ENCODE measurements around the gene LPCAT2. TPM values are rescaled to one million over a fixed set of nuclear protein-coding genes. Genes with fewer than 3 reads are reported as not detected.
A peak's percentile ranks its signal among the peaks of the same experiment; 100 is the strongest.

The LPCAT2 gene
- polyA plus RNA-seq, 2 of the 4 experiments (the other 2 are of a cell fraction) = 8.0 to 16.3 TPM

GRCh38 chr16:55570159-55570558, 61.3 kb downstream of the LPCAT2 start:
- WGBS (ENCODE audit: missing lambda C conversion rate) = 66% methylated on average over 5 of the region's 5 CpGs
- H3K4me1 ChIP-seq = no peaks in the 10 kb centered on the region
- DNase-seq (ENCODE audit: low read depth in 1 of 2, low spot score in 1 of 2) = no peak
- no peak overlapping the region for H3K27ac ChIP-seq
- POLR2A ChIA-PET = no interaction called here
- H3K4me2 ChIP-seq = no peak overlapping the region
- TF ChIP-seq HES2 (IDR thresholded peaks at IDR 0.05) = no peak
- TF ChIP-seq ELK1 (IDR thresholded peaks at IDR 0.05; ENCODE audit: low read depth, low read length) = no peak
- TF ChIP-seq CEBPB (IDR thresholded peaks at IDR 0.05) = no peak
- no peak for TF ChIP-seq RAD21 (conservative IDR thresholded peaks at IDR 0.05 in 1 of 2, IDR thresholded peaks at IDR 0.05 in 1 of 2)
- no peak for TF ChIP-seq FOSB (CRISPR knock-in tag; IDR thresholded peaks at IDR 0.05)
- TF ChIP-seq BCL3 (IDR thresholded peaks at IDR 0.05) = no peak
- no peak for TF ChIP-seq POLR2A (IDR thresholded peaks at IDR 0.05; ENCODE audit: low read length)
- CTCF ChIA-PET = no interaction called here
- no peak for ATAC-seq
- FAIRE-seq = no peak
- H3K4me3 ChIP-seq = no peak overlapping the region
- H3K9me3 ChIP-seq = no peaks in the 10 kb centered on the region

- no peak overlapping the region for H3K4me3 ChIP-seq
- H3K27ac ChIP-seq = no peak overlapping the region
- no peak for ATAC-seq
- TF ChIP-seq EHF (CRISPR knock-in tag; IDR thresholded peaks at IDR 0.05) (no peak), USF2 (IDR thresholded peaks at IDR 0.05) (no peak), KDM5A (IDR thresholded peaks at IDR 0.05) (no peak), CEBPB (IDR thresholded peaks at IDR 0.05) (peak in 1 of 2 experiments; percentile 18; a peak in 1 of 4 replicates), RFX5 (IDR thresholded peaks at IDR 0.05) (no peak), CHD4 (IDR thresholded peaks at IDR 0.05; ENCODE audit: borderline replicate concordance) (no peak)
- no peaks in the 10 kb centered on the region for H3K9me3 ChIP-seq
- FAIRE-seq = no peak
- 63% methylated on average over 1 of the region's 1 CpG for WGBS (ENCODE audit: missing lambda C conversion rate)
- DNase-seq (ENCODE audit: low read depth in 1 of 2, low spot score in 1 of 2) = no peak
- ChIA-PET POLR2A (no interaction called here), CTCF (interaction anchor here (1.2 kb wide), 1 partner anchor 106 kb away, joined by 6 read pairs; no protein-coding TSS in a partner anchor)
- no peaks in the 10 kb centered on the region for H3K4me1 ChIP-seq
- no peak overlapping the region for H3K4me2 ChIP-seq
Measured at GRCh38 chr16:55571191-55571897, 62.5 kb downstream of the LPCAT2 start.

GRCh38 chr16:55572439-55572838, 63.6 kb downstream of the LPCAT2 start:
- FAIRE-seq (no peak), DNase-seq (ENCODE audit: low read depth in 1 of 2, low spot score in 1 of 2) (peak in 1 of 2 experiments; percentile 46), ATAC-seq (peak in 1 of 2 experiments; percentile 24; a peak in 1 of 6 replicates)
- no peak for TF ChIP-seq ATOH8 (CRISPR knock-in tag; IDR thresholded peaks at IDR 0.05; ENCODE audit: low read depth)
- TF ChIP-seq HMGXB4 (CRISPR knock-in tag; IDR thresholded peaks at IDR 0.05; ENCODE audit: borderline replicate concordance) = no peak
- no peak for TF ChIP-seq BHLHE40 (IDR thresholded peaks at IDR 0.05; ENCODE audit: low read depth, low read length)
- TF ChIP-seq POLR2AphosphoS2 (conservative IDR thresholded peaks at IDR 0.05; ENCODE audit: low read length) = no peak
- TF ChIP-seq PHF8 (IDR thresholded peaks at IDR 0.05; ENCODE audit: borderline replicate concordance, low read depth) = no peak
- TF ChIP-seq SREBF2 (IDR thresholded peaks at IDR 0.05) = no peak
- TF ChIP-seq MAFK (IDR thresholded peaks at IDR 0.05; ENCODE audit: partially characterized antibody) = no peak
- no peak for TF ChIP-seq RCOR1 (IDR thresholded peaks at IDR 0.05; ENCODE audit: low read depth, low read length)
- TF ChIP-seq RAD21 (conservative IDR thresholded peaks at IDR 0.05 in 1 of 2, IDR thresholded peaks at IDR 0.05 in 1 of 2) = no peak
- no peak for TF ChIP-seq HEYL (CRISPR knock-in tag; IDR thresholded peaks at IDR 0.05)
- no peak for TF ChIP-seq MAZ (IDR thresholded peaks at IDR 0.05; ENCODE audit: borderline replicate concordance, low read depth, low read length)
- TF ChIP-seq ELK1 (IDR thresholded peaks at IDR 0.05; ENCODE audit: low read depth, low read length) = no peak
- no peak for TF ChIP-seq FOXS1 (CRISPR knock-in tag; IDR thresholded peaks at IDR 0.05)
- TF ChIP-seq GATA3 (IDR thresholded peaks at IDR 0.05; ENCODE audit: borderline replicate concordance) = no peak
- TF ChIP-seq RNF2 (IDR thresholded peaks at IDR 0.05; ENCODE audit: borderline replicate concordance, low read depth) = no peak
- no peak for TF ChIP-seq MAX (IDR thresholded peaks at IDR 0.05)
- ChIA-PET CTCF (interaction anchor here (5.1 kb wide), 1 partner anchor 107 kb away, joined by 24 read pairs; no protein-coding TSS in a partner anchor), POLR2A (no interaction called here)
- Histone ChIP-seq H3K9me3 (no peaks in the 10 kb centered on the region), H3K4me2 (no peak overlapping the region), H3K4me1 (no peaks in the 10 kb centered on the region), H3K27ac (no peak overlapping the region), H3K4me3 (no peak overlapping the region)
- WGBS (ENCODE audit: missing lambda C conversion rate) = 60% methylated on average over 4 of the region's 4 CpGs
